K562 (cell line): ENCODE results near the gene GAMT. TPM values are rescaled to one million over a fixed set of nuclear protein-coding genes. Genes with fewer than 3 reads are reported as not detected.

Source experiments
- AFF4 ChIP-seq: sonication (generic); formaldehyde crosslinking; IDR thresholded peaks from 2 replicates; pipeline ENCODE4 v1.8.0; 2023; ENCODE audit warnings: mild to moderate bottlenecking, missing genetic modification reagents
- HIVEP1 ChIP-seq: fragments of 250-450 bp; sonication (Bioruptor Pico); IDR thresholded peaks from 2 replicates; pipeline ENCODE4 v1.4.0; 2020; ENCODE audit warnings: mild to moderate bottlenecking
- HOMEZ ChIP-seq: fragments of 250-450 bp; sonication (Bioruptor Pico); IDR thresholded peaks from 2 replicates; pipeline ENCODE4 v1.4.0; 2020; ENCODE audit warnings: mild to moderate bottlenecking, moderate library complexity
- PHTF2 ChIP-seq: fragments of 250-450 bp; sonication (Bioruptor Pico); IDR thresholded peaks from 2 replicates; pipeline ENCODE4 v1.5.0; 2021; ENCODE audit warnings: mild to moderate bottlenecking
- SAFB2 ChIP-seq: fragments of 200-400 bp; formaldehyde crosslinking; IDR thresholded peaks from 2 replicates; pipeline ENCODE4 v1.6.1; 2018; ENCODE audit warnings: borderline replicate concordance, low read length, low read depth, moderate library complexity; ENCODE audit not compliant: severe bottlenecking
- SMAD4 ChIP-seq: fragments of 250-450 bp; sonication (Bioruptor Pico); conservative IDR thresholded peaks from 2 replicates; pipeline ENCODE4 v1.8.0; 2021; ENCODE audit warnings: inconsistent platforms, mild to moderate bottlenecking, moderate library complexity
- ZNF212 ChIP-seq: fragments of 450-650 bp; formaldehyde crosslinking; IDR thresholded peaks from 2 replicates; pipeline ENCODE4 v1.4.0; 2020; ENCODE audit warnings: mild to moderate bottlenecking
- ZNF699 ChIP-seq: fragments of 250-450 bp; sonication (Bioruptor Pico); IDR thresholded peaks from 2 replicates; pipeline ENCODE4 v1.8.0; 2021; ENCODE audit warnings: mild to moderate bottlenecking, moderate library complexity; ENCODE audit not compliant: insufficient replicate concordance
- polyA plus RNA-seq, 8 experiments: library from polyadenylated mRNA; depleted of rRNA in 4 of 8; stranded (reverse) in 5 of 8; unstranded in 3 of 8; fragments of >200 nt; fragmentation: Nextera tagmentation in 2 of 8; fragmentation: Illumina TruSeq in 1 of 8; extraction: Ambion mirVana in 2 of 8; extraction: Trizol in 1 of 8; gene quantifications; 2 replicates each; pipeline versions ENCODE4 v1.2.1 to v1.2.3, GENCODE V29; 2011 to 2014; ENCODE audit warnings: inconsistent platforms in 1 of 8, missing spikeins in 1 of 8
- total RNA-seq, 7 experiments: library from RNA; depleted of rRNA in 6 of 7; stranded (reverse); fragments of >200 nt in 6 of 7; fragmentation: Illumina TruSeq in 2 of 7; extraction: Trizol in 2 of 7; gene quantifications; 2 replicates each; pipeline versions ENCODE4 v1.2.1 to v1.2.3, GENCODE V29; 2011 to 2021; ENCODE audit warnings: low replicate concordance in 1 of 7

The GAMT gene
- total and polyA plus RNA-seq, 9 of the 15 experiments (the other 6 are each of a cell fraction or from before 2014, with no cell fraction given): 1.3 to 35.3 (median 27.2) TPM

DNA sequence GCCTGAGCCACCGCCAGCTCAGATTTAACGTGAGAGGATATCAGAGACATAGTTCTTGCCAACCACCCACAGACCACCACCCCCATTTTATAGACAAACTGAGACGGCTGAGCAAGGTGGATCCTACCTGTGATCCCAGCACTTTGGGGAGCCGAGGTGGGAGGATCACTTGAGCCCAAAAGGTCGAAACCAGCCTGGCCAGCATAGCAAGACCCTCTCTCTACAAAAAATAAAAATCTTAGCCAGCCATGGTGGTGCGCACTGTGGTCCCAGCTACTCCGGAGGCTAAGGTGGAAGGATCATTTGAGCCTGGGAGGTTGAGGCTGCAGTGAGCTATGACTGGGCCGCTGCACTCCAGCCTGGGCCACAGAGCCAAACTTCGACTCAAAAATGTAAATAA is 48.2 kb downstream of the GAMT start (continued):
- TF ChIP-seq HOMEZ (CRISPR knock-in tag) (no peak), ZNF212 (CRISPR knock-in tag) (no peak), SMAD4 (CRISPR knock-in tag) (no peak), PHTF2 (no peak), AFF4 (CRISPR knock-in tag) (no peak), HIVEP1 (CRISPR knock-in tag) (no peak), ZNF699 (CRISPR knock-in tag) (no peak), SAFB2 (no peak)
